OCI-LY7 (cell line): Measurements from ENCODE around the gene ACTR3. TPM values are rescaled to one million over a fixed set of nuclear protein-coding genes. Genes with fewer than 3 reads are reported as not detected.

Experiments
- BruUV-seq: library from RNA; stranded (reverse); fragments of 400-500 nt; replicated peaks from 2 replicates; lab custom pipeline; 2021; lab: Mats Ljungman, UMichigan
- CTCF ChIA-PET: fragments of 300-600 bp; sonication (Branson Sonifier 250); formaldehyde crosslinking; loops from one replicate; lab custom pipeline; 2022; ENCODE audit warnings: antibody characterized with exemption; ENCODE audit not compliant: unreplicated experiment; lab: Charles Lee
- POLR2A ChIA-PET: fragments of 300-600 bp; sonication (Branson Sonifier 250); formaldehyde crosslinking; loops from one replicate; lab custom pipeline; 2022; ENCODE audit warnings: antibody characterized with exemption; lab: Charles Lee
- DNase-seq: peaks from one replicate; pipeline ENCODE4 v3.0.0-alpha.2; 2015; ENCODE audit warnings: low spot score
- H2AFZ ChIP-seq: fragments of 200-600 bp; sonication (generic), shearing (Covaris generic); 2 replicates; pipeline ENCODE4 v1.6.1; 2014; ENCODE audit warnings: mild to moderate bottlenecking, antibody characterized with exemption, low read length, moderate library complexity
- H3K27ac ChIP-seq: fragments of 200-600 bp; sonication (generic); 2 replicates; pipeline ENCODE4 v1.5.1; 2014; ENCODE audit warnings: mixed run types, low read depth, mild to moderate bottlenecking, moderate library complexity, low read length, inconsistent platforms; ENCODE audit not compliant: poor library complexity, severe bottlenecking
- H3K36me3 ChIP-seq: fragments of 200-600 bp; sonication (generic); 2 replicates; pipeline ENCODE4 v1.6.1; 2014; ENCODE audit warnings: mild to moderate bottlenecking, antibody characterized with exemption, low read length, moderate library complexity, mixed read lengths; ENCODE audit not compliant: insufficient read depth
- H3K4me1 ChIP-seq: fragments of 200-600 bp; sonication (generic); 2 replicates; pipeline ENCODE4 v1.5.1; 2014; ENCODE audit warnings: mild to moderate bottlenecking, low read length; ENCODE audit not compliant: insufficient read depth, poor library complexity, severe bottlenecking
- H3K4me2 ChIP-seq: fragments of 200-600 bp; sonication (generic); 2 replicates; pipeline ENCODE4 v1.6.1; 2014; ENCODE audit warnings: mild to moderate bottlenecking, low read length
- H3K4me3 ChIP-seq: fragments of 200-600 bp; sonication (generic); 2 replicates; pipeline ENCODE4 v1.5.1; 2014; ENCODE audit warnings: mild to moderate bottlenecking, low read depth, low read length; ENCODE audit not compliant: poor library complexity, severe bottlenecking
- H3K79me2 ChIP-seq: fragments of 200-600 bp; sonication (generic); 2 replicates; pipeline ENCODE4 v1.6.1; 2016; ENCODE audit warnings: low read depth, mild to moderate bottlenecking, low read length, moderate library complexity, mixed read lengths; ENCODE audit not compliant: insufficient read depth
- H3K9me2 ChIP-seq: fragments of 200-600 bp; sonication (generic); 2 replicates; pipeline ENCODE4 v1.6.1; 2016; ENCODE audit warnings: mild to moderate bottlenecking, low read length, mixed read lengths; ENCODE audit not compliant: insufficient read depth
- H3K9me3 ChIP-seq: fragments of 200-600 bp; sonication (generic); 2 replicates; pipeline ENCODE4 v1.6.1; 2014; ENCODE audit warnings: mild to moderate bottlenecking, mixed run types, low read length, mixed read lengths
- H4K20me1 ChIP-seq: fragments of 200-600 bp; sonication (generic); 2 replicates; pipeline ENCODE4 v1.6.1; 2014; ENCODE audit warnings: mild to moderate bottlenecking, antibody characterized with exemption, low read length, moderate library complexity, mixed read lengths; ENCODE audit not compliant: insufficient read depth
- EZH2phosphoT487 ChIP-seq: fragments of 200-600 bp; sonication (generic); IDR thresholded peaks from 2 replicates; pipeline ENCODE4 v1.6.1; 2018; ENCODE audit warnings: low read depth, borderline replicate concordance, mild to moderate bottlenecking, mixed run types, antibody characterized with exemption, low read length, moderate library complexity, mixed read lengths
- intact Hi-C: fragments of 100-400 bp; cut with micrococcal nuclease; formaldehyde crosslinking; loops from one replicate; pipeline ENCODE4 v1.10.0; 2022; ENCODE audit not compliant: unreplicated experiment
- total RNA-seq, 2 experiments: library from RNA; depleted of rRNA in 1 of 2; stranded (reverse); fragments of >200 nt in 1 of 2; shearing (Covaris generic) in 1 of 2; gene quantifications; 2 replicates each; pipeline ENCODE4 v1.2.3, GENCODE V29; 2014 to 2022
- TF ChIP-seq, protein P1 (sequence below): fragments of 200-600 bp; sonication (generic); conservative IDR thresholded peaks from 2 replicates; pipeline ENCODE4 v1.5.1; 2014; ENCODE audit warnings: mild to moderate bottlenecking, antibody characterized with exemption, low read length, moderate library complexity, mixed read lengths

The ACTR3 gene
- total RNA-seq, 2 experiments from 2014 or later: 192 to 320 TPM

DNA sequence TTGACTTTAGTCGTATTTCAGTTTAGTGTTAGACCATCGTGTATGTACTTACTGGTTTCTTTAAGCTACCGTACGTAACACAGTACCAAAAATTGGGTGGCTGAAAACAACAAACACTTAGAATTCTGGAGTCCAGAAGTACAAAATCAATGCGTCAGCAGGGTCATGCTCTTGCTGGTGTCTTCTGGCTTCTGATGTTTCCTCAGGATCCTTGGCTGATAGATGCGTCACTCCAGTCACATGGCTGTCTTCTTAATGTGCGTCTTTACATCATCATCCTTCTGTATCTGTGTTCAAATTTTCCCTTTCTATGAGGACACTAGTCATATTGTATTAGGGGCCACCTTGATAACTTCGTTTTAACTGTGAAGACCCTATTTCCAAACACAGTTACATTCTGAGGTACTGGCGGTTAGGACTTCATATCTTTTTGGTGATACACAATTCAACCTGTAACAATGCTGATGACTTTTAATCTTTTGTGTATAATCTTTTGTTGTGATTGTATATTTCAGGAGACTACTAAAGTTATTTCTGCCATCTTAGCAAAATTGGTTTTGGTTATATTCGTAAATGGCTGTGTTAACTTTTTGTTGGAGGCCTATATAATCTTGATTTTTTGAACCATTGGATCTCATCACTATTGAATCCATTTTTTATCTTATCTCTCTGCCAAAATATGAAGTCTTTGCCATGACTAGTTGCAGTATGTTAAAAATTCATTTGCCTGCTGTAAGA lies 25.4 kb downstream of the ACTR3 start:
- ChIA-PET POLR2A (interaction anchor here (0.7 kb wide), 1 partner anchor 28 kb away, joined by 5 read pairs; no protein-coding TSS in a partner anchor), CTCF (no interaction called here)
- Histone ChIP-seq H3K9me3 (no peaks in the 10 kb centered on the region; the same call in 1 of the 2 replicates), H3K9me2 (no peaks in the 10 kb centered on the region), H3K79me2 (peaks cover 98% of the 10 kb centered on the region), H3K27ac (no peak overlapping the region), H3K36me3 (peaks cover 97% of the 10 kb centered on the region), H4K20me1 (peaks cover 5% of the 10 kb centered on the region; the same call in 1 of the 2 replicates), H3K4me2 (no peak overlapping the region), H3K4me1 (peaks cover 9% of the 10 kb centered on the region), H2AFZ (no peak overlapping the region), H3K4me3 (no peak overlapping the region)
- no TSS peak for BruUV-seq
- intact Hi-C loops: no loop called here
- TF ChIP-seq, protein P1, sequence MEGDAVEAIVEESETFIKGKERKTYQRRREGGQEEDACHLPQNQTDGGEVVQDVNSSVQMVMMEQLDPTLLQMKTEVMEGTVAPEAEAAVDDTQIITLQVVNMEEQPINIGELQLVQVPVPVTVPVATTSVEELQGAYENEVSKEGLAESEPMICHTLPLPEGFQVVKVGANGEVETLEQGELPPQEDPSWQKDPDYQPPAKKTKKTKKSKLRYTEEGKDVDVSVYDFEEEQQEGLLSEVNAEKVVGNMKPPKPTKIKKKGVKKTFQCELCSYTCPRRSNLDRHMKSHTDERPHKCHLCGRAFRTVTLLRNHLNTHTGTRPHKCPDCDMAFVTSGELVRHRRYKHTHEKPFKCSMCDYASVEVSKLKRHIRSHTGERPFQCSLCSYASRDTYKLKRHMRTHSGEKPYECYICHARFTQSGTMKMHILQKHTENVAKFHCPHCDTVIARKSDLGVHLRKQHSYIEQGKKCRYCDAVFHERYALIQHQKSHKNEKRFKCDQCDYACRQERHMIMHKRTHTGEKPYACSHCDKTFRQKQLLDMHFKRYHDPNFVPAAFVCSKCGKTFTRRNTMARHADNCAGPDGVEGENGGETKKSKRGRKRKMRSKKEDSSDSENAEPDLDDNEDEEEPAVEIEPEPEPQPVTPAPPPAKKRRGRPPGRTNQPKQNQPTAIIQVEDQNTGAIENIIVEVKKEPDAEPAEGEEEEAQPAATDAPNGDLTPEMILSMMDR: no peak
- TF ChIP-seq EZH2phosphoT487: no peak
- no peak for DNase-seq

DNA sequence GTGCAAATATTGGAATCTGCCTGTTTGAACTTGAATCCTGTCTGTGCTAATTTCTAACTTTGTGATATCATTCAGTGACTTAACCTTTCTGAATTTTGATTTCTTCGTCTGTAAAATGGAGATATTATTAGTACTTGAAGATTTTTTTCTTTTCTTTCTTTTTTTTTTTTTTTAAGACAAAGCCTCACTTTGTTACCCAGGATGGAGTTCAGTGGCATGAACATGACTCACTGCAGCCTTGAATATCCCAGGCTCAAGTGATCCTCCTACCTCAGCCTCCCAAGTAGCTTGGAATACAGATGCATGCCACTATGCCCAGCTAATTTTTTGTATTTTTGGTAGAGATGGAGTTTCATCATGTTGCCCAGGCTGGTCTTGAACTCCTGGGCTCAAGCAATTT lies 28.3 kb downstream of the ACTR3 start:
- H3K9me3 ChIP-seq: no peaks in the 10 kb centered on the region; the same call in 1 of the 2 replicates
- no peak for TF ChIP-seq EZH2phosphoT487
- TF ChIP-seq, protein P1: no peak
- no TSS peak for BruUV-seq
- POLR2A ChIA-PET: interaction anchor here (0.8 to 1.0 kb wide), 2 partner anchors 11 to 20 kb away, joined by 3 read pairs; no protein-coding TSS in a partner anchor
- peaks cover 98% of the 10 kb centered on the region for H3K79me2 ChIP-seq
- intact Hi-C loops: no loop called here
- H3K4me2 ChIP-seq: no peak overlapping the region
- no peak overlapping the region for H2AFZ ChIP-seq
- no peak for DNase-seq
- CTCF ChIA-PET: no interaction called here
- H3K4me1 ChIP-seq: peaks cover 33% of the 10 kb centered on the region
- H3K9me2 ChIP-seq: no peaks in the 10 kb centered on the region
- H3K36me3 ChIP-seq: peaks cover 99% of the 10 kb centered on the region
- peaks cover 25% of the 10 kb centered on the region for H4K20me1 ChIP-seq
- H3K27ac ChIP-seq: no peak overlapping the region
- no peak overlapping the region for H3K4me3 ChIP-seq

DNA sequence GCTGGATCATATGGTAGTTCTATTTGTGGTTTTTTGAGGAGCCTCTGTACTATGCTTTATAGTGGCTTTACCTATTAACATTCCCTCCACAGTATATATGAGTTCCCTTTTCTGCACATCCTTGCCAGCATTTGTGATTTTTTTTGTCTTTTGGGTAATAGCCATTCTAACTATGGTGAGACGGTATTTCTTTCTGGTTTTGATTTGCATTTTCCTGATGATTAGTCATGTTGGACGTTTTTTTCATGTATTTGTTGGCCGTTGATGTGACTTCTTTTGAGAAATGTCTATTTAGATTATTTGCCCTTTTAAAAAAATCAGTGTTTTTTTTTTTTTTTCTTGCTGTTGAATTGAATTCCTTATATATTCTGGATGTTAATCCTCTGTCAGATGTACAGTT lies 31.1 kb downstream of the ACTR3 start:
- BruUV-seq: no TSS peak
- TF ChIP-seq EZH2phosphoT487: no peak
- TF ChIP-seq, protein P1: no peak
- no peak overlapping the region for H2AFZ ChIP-seq
- no peak for DNase-seq
- no peak overlapping the region for H3K27ac ChIP-seq
- intact Hi-C loops: no loop called here
- H3K9me3 ChIP-seq: no peaks in the 10 kb centered on the region; the same call in 1 of the 2 replicates
- ChIA-PET POLR2A (interaction anchor here (0.7 kb wide), 1 partner anchor 31 kb away, joined by 4 read pairs; the partner anchor contains the start of gene ACTR3), CTCF (no interaction called here)
- no peak overlapping the region for H3K4me2 ChIP-seq
- peaks cover 94% of the 10 kb centered on the region for H3K79me2 ChIP-seq
- peaks cover 28% of the 10 kb centered on the region for H4K20me1 ChIP-seq
- peaks cover 93% of the 10 kb centered on the region for H3K36me3 ChIP-seq
- H3K4me3 ChIP-seq: no peak overlapping the region
- no peaks in the 10 kb centered on the region for H3K9me2 ChIP-seq
- H3K4me1 ChIP-seq: peaks cover 40% of the 10 kb centered on the region
